IMR-90 (cell line): ENCODE measurements around the gene CAMTA1. TPM values are rescaled to one million over a fixed set of nuclear protein-coding genes. Genes with fewer than 3 reads are reported as not detected.

Source experiments
- ATAC-seq: fragments of 200-7000 bp; cut with Tn5 transposase; 2 replicates; pipeline ENCODE4 v1.9.1; 2020; ENCODE audit warnings: low read depth, mild to moderate bottlenecking, moderate library complexity
- BruUV-seq: library from RNA; stranded (reverse); fragments of 400-500 nt; replicated peaks from 2 replicates; lab custom pipeline; 2021; lab: Mats Ljungman, UMichigan
- CTCF ChIA-PET: fragments of 300-600 bp; formaldehyde crosslinking; extraction: SDS; loops from one replicate; lab custom pipeline; 2021; ENCODE audit warnings: antibody characterized with exemption; lab: Yijun Ruan, JAX
- POLR2A ChIA-PET: fragments of 300-600 bp; sonication (Branson Sonifier 250); formaldehyde crosslinking; loops from one replicate; lab custom pipeline; 2022; ENCODE audit warnings: antibody characterized with exemption; ENCODE audit not compliant: unreplicated experiment; lab: Charles Lee
- DNase-seq: peaks from one replicate; pipeline ENCODE4 v3.0.0; 2013
- H2AFZ ChIP-seq: replicated peaks from 2 replicates; pipeline ENCODE3; 2013; ENCODE audit warnings: low read length, mild to moderate bottlenecking; ENCODE audit not compliant: poor library complexity
- H2AK5ac ChIP-seq: 2 replicates; pipeline ENCODE4 v1.6.1; 2013; ENCODE audit warnings: low read depth, low read length, inconsistent platforms
- H2AK9ac ChIP-seq: replicated peaks from 2 replicates; pipeline ENCODE3; 2013; ENCODE audit warnings: mild to moderate bottlenecking, low read depth, low read length, moderate library complexity; ENCODE audit not compliant: poor library complexity
- H2BK120ac ChIP-seq: 2 replicates; pipeline ENCODE4 v1.6.1; 2013; ENCODE audit warnings: low read depth, low read length, inconsistent platforms
- H2BK15ac ChIP-seq: 3 replicates; pipeline ENCODE4 v1.6.1; 2013; ENCODE audit warnings: low read depth, low read length, inconsistent platforms
- H2BK20ac ChIP-seq: 2 replicates; pipeline ENCODE4 v1.6.1; 2013; ENCODE audit warnings: low read depth, mild to moderate bottlenecking, inconsistent platforms, low read length, moderate library complexity
- H2BK5ac ChIP-seq: 2 replicates; pipeline ENCODE4 v1.6.1; 2013; ENCODE audit warnings: mild to moderate bottlenecking, low read depth, low read length, inconsistent platforms; ENCODE audit not compliant: poor library complexity, severe bottlenecking
- H3K14ac ChIP-seq: replicated peaks from 2 replicates; pipeline ENCODE4 v1.6.1; 2013; ENCODE audit warnings: low read depth, low read length, inconsistent platforms
- H3K18ac ChIP-seq: 2 replicates; pipeline ENCODE4 v1.6.1; 2013; ENCODE audit warnings: low read depth, low read length, control low read depth
- H3K23ac ChIP-seq: 2 replicates; pipeline ENCODE4 v1.6.1; 2013; ENCODE audit warnings: low read depth, low read length, inconsistent platforms
- H3K27ac ChIP-seq: 2 replicates; pipeline ENCODE4 v1.5.1; 2013; ENCODE audit warnings: mild to moderate bottlenecking, control low read depth, low read length; ENCODE audit not compliant: insufficient read depth
- H3K27me3 ChIP-seq: 2 replicates; pipeline ENCODE4 v1.6.1; 2013; ENCODE audit warnings: low read length; ENCODE audit not compliant: control insufficient read depth, insufficient read depth
- H3K36me3 ChIP-seq: 2 replicates; pipeline ENCODE4 v1.6.1; 2013; ENCODE audit warnings: low read length, mixed read lengths; ENCODE audit not compliant: control insufficient read depth, insufficient read depth
- H3K4ac ChIP-seq: 2 replicates; pipeline ENCODE4 v1.6.1; 2013; ENCODE audit warnings: low read depth, low read length, inconsistent platforms
- H3K4me1 ChIP-seq: 2 replicates; pipeline ENCODE4 v1.6.1; 2013; ENCODE audit warnings: low read length, mixed read lengths; ENCODE audit not compliant: control insufficient read depth, insufficient read depth
- H3K4me2 ChIP-seq: 2 replicates; pipeline ENCODE4 v1.6.1; 2013; ENCODE audit warnings: low read depth, mild to moderate bottlenecking, control low read depth, low read length, moderate library complexity
- H3K4me3 ChIP-seq: 2 replicates; pipeline ENCODE4 v1.5.1; 2013; ENCODE audit warnings: low read depth, mild to moderate bottlenecking, control low read depth, low read length, moderate library complexity; ENCODE audit not compliant: insufficient read depth
- H3K56ac ChIP-seq: 2 replicates; pipeline ENCODE4 v1.6.1; 2013; ENCODE audit warnings: low read length, inconsistent platforms; ENCODE audit not compliant: insufficient read depth; ENCODE audit errors: extremely low read depth
- H3K79me1 ChIP-seq, 2 experiments: 2 replicates each; pipeline ENCODE4 v1.6.1; 2013; ENCODE audit warnings: low read length in 2 of 2, inconsistent platforms in 1 of 2, low read depth in 1 of 2
- H3K9ac ChIP-seq: 2 replicates; pipeline ENCODE4 v1.6.1; 2013; ENCODE audit warnings: low read depth, low read length, control low read depth
- H3K9me1 ChIP-seq: 2 replicates; pipeline ENCODE4 v1.6.1; 2013; ENCODE audit warnings: low read length, inconsistent platforms; ENCODE audit not compliant: insufficient read depth
- H3K9me3 ChIP-seq: 2 replicates; pipeline ENCODE4 v1.6.1; 2013; ENCODE audit warnings: low read length; ENCODE audit not compliant: control insufficient read depth, insufficient read depth
- H4K20me1 ChIP-seq: 2 replicates; pipeline ENCODE4 v1.6.1; 2013; ENCODE audit warnings: low read length, inconsistent platforms; ENCODE audit not compliant: insufficient read depth
- H4K5ac ChIP-seq: 2 replicates; pipeline ENCODE4 v1.6.1; 2013; ENCODE audit warnings: mild to moderate bottlenecking, low read depth, low read length, control low read depth
- H4K8ac ChIP-seq, 2 experiments: 2 replicates each; pipeline ENCODE4 v1.6.1; 2013; ENCODE audit warnings: low read depth in 2 of 2, low read length in 2 of 2, control low read depth in 1 of 2, inconsistent platforms in 1 of 2
- H4K91ac ChIP-seq: 2 replicates; pipeline ENCODE4 v1.6.1; 2013; ENCODE audit warnings: low read depth, low read length, inconsistent platforms; ENCODE audit not compliant: insufficient read depth
- BHLHE40 ChIP-seq: fragments of 150-350 bp; IDR thresholded peaks from 2 replicates; pipeline ENCODE4 v1.6.1; 2016; ENCODE audit warnings: mild to moderate bottlenecking, low read depth, low read length
- CTCF ChIP-seq: conservative IDR thresholded peaks from 2 replicates; pipeline ENCODE4 v1.5.1; 2012; ENCODE audit warnings: mild to moderate bottlenecking, low read depth, low read length, improper control_type of control experiment
- MAFK ChIP-seq: IDR thresholded peaks from 2 replicates; pipeline ENCODE4 v1.6.1; 2012; ENCODE audit warnings: low read depth, low read length, improper control_type of control experiment
- MXI1 ChIP-seq: IDR thresholded peaks from 2 replicates; pipeline ENCODE4 v1.6.1; 2012; ENCODE audit warnings: low read depth, mild to moderate bottlenecking, low read length, moderate library complexity, borderline replicate concordance
- NFE2L2 ChIP-seq: fragments of 150-350 bp; IDR thresholded peaks from 2 replicates; pipeline ENCODE4 v1.6.1; 2016; ENCODE audit warnings: low read depth, mild to moderate bottlenecking, low read length
- RAD21 ChIP-seq: IDR thresholded peaks from 2 replicates; pipeline ENCODE4 v1.6.1; 2012; ENCODE audit warnings: low read length, improper control_type of control experiment
- USF2 ChIP-seq: fragments of 150-350 bp; IDR thresholded peaks from 2 replicates; pipeline ENCODE4 v1.6.1; 2017; ENCODE audit warnings: mild to moderate bottlenecking, antibody characterized with exemption, low read length, low read depth
- WGBS, 2 experiments: methylation state at CpG; one replicate each; pipeline versions ENCODE4 v1.1.5 to v1.1.7; 2013; ENCODE audit warnings: missing lambda C conversion rate in 2 of 2; ENCODE audit not compliant: insufficient read length in 1 of 2; ENCODE audit errors: extremely low coverage in 2 of 2; 5-methylcytosine and 5-hydroxymethylcytosine counted together
- dilution Hi-C: fragments of 300-500 bp; cut with HindIII; formaldehyde crosslinking; loops from one replicate; pipeline ENCODE4 v1.14.3; 2018; ENCODE audit warnings: low sequenced_read_pairs; ENCODE audit not compliant: unreplicated experiment
- in situ Hi-C: fragments of 300-500 bp; cut with MboI; formaldehyde crosslinking; loops from 3 replicates; pipeline ENCODE4 v1.14.3; 2019; ENCODE audit warnings: low sequenced_read_pairs, inconsistent platforms, mixed read lengths
- intact Hi-C: fragments of 100-400 bp; cut with micrococcal nuclease; formaldehyde crosslinking; loops from 2 replicates; pipeline ENCODE4 v1.10.0; 2022
- polyA plus RNA-seq, 3 experiments: library from polyadenylated mRNA; depleted of rRNA; stranded (reverse); fragments of >200 nt; gene quantifications; 2 replicates each; pipeline ENCODE4 v1.2.3, GENCODE V29; 2012; ENCODE audit warnings: low replicate concordance in 1 of 3
- total RNA-seq: library from RNA; depleted of rRNA; stranded (reverse); fragments of >200 nt; gene quantifications from 2 replicates; pipeline ENCODE4 v1.2.3, GENCODE V29; 2012
- TF ChIP-seq, protein P1 (sequence below): fragments of 150-350 bp; IDR thresholded peaks from 2 replicates; pipeline ENCODE4 v1.6.1; 2016; ENCODE audit warnings: low read depth, mild to moderate bottlenecking, low read length, moderate library complexity, borderline replicate concordance

CAMTA1 gene
- total and polyA plus RNA-seq, 2 of the 4 experiments (the other 2 are of a cell fraction), result 35.5 to 74.3 TPM

- no peak for TF ChIP-seq USF2
Observed at GRCh38 chr1:7435276-7436055, 650.2 kb downstream of the CAMTA1 start (continued).

DNA sequence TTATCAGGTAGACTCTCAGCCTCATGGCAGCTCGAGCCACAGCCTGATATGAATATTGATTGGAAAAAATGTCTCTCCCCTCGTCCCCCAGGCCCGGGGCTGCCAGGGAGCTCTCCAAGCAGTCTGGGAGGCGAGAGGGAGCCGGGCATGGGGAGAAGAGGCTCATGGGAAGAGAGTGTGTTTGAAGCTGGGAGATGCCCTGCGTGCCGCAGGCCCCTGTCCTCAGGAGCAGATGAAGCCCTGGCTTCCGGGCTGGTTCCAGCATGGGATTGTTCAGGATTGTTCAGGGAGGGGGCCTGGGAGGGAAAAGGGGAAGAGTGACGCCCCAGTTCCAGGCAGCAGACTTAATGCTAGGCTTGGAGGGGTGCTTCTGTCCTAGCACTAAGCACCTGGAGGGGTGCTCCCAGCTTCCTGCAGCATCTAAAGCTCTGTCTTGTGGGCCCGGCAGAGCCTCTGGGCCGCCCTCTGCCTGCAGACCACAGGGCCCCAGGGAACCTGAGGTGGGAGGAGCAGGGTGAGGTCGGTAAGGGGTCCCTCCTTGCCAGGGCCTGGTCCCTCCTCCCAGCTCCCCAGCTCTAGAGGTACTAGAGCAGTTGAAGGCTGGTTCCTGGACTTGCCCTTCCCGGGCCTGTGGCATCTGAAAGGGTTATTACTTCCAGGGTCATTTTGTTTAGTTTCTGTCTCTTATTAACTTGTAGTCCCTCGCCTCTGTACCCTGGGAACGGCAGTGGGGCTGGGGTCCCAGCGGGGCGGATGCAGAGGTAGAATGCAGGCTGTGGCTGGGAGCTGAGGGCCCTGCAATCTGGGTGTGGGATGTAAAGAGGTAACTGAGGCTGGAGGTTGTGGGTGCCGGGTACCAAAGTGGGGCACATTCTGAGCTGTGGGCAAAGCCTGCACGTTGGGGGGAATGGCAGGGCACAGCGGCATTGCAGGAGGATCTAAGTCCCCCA, 651.1 kb downstream of the CAMTA1 start:
- Histone ChIP-seq H4K5ac (no peak overlapping the region), H3K9ac (no peak overlapping the region), H2BK20ac (no peak overlapping the region), H3K9me3 (peaks cover 4% of the 10 kb centered on the region; the same call in 1 of the 2 replicates), H3K56ac (no peak overlapping the region), H4K8ac (no peak overlapping the region), H3K4me2 (no peak overlapping the region), H3K9me1 (no peaks in the 10 kb centered on the region), H2BK120ac (no peak overlapping the region), H4K91ac (no peak overlapping the region), H3K23ac (no peak overlapping the region), H2AK9ac (no peak overlapping the region), H3K14ac (no peak overlapping the region), H3K27ac (no peak overlapping the region), H3K4me1 (no peaks in the 10 kb centered on the region), H2AK5ac (no peak overlapping the region), H2BK15ac (no peak overlapping the region), H3K4ac (no peak overlapping the region), H3K18ac (no peak overlapping the region), H3K36me3 (no peaks in the 10 kb centered on the region), H2AFZ (no peak overlapping the region), H3K79me1 (no peaks in the 10 kb centered on the region), H2BK5ac (no peak overlapping the region), H3K27me3 (no peaks in the 10 kb centered on the region), H4K20me1 (no peaks in the 10 kb centered on the region; the same call in 1 of the 2 replicates), H3K4me3 (no peak overlapping the region)
- CTCF ChIA-PET, result no interaction called here
- WGBS, 2 experiments, result 89% methylated on average over 7 of the region's 20 CpGs; no CpG with 5 or more reads in 1 of the 2 experiments
- dilution Hi-C loops, result no loop called here
- intact Hi-C loops, result no loop called here
- in situ Hi-C loops, result no loop called here
- BruUV-seq, result no TSS peak
- no peak for DNase-seq
- ATAC-seq, result no peak
- POLR2A ChIA-PET, result no interaction called here
- TF ChIP-seq CTCF (no peak), NFE2L2 (no peak), MXI1 (no peak), MAFK (no peak), BHLHE40 (no peak), RAD21 (no peak), USF2 (no peak)
- TF ChIP-seq, protein P1, sequence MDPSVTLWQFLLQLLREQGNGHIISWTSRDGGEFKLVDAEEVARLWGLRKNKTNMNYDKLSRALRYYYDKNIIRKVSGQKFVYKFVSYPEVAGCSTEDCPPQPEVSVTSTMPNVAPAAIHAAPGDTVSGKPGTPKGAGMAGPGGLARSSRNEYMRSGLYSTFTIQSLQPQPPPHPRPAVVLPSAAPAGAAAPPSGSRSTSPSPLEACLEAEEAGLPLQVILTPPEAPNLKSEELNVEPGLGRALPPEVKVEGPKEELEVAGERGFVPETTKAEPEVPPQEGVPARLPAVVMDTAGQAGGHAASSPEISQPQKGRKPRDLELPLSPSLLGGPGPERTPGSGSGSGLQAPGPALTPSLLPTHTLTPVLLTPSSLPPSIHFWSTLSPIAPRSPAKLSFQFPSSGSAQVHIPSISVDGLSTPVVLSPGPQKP, result no peak
